ENCODE measurements around the gene TMC7.

The TMC7 gene

DNA sequence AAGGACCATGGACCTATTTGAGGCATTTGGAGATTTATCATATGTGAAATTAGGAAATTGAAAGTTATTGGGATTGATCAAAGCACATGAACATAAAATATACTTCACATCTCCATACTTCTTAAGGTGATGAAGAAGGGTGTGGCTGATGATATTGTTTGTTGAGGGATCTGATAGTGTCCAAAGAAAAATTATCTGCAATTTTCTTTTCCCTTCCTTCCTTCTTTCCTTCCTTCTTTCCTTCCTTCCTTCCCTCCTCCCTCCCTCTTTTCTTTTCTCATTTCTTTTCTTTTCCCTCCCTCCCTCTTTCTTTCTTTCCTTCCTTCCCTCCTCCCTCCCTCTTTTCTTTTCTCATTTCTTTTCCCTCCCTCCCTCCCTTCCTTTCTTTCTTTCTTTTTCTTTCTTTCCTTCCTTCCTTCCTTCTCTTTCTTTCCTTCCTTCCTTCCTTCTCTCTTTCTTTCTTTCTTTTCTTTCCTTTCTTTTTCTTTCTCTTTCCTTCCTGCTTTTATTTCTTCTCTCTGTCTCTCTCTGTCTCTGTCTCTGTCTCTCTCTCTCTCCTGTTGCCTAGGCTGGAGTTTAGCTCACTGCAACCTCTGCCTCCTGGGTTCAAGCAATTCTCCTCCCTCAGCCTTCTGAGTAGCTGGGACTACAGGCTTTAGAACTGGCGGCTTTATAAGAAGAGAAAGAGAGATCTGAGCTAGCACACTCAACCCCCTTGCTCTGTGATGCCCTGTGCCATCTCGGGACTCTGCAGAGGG lies 109.1 kb downstream of the TMC7 start:
- no peak for DNase-seq

DNA sequence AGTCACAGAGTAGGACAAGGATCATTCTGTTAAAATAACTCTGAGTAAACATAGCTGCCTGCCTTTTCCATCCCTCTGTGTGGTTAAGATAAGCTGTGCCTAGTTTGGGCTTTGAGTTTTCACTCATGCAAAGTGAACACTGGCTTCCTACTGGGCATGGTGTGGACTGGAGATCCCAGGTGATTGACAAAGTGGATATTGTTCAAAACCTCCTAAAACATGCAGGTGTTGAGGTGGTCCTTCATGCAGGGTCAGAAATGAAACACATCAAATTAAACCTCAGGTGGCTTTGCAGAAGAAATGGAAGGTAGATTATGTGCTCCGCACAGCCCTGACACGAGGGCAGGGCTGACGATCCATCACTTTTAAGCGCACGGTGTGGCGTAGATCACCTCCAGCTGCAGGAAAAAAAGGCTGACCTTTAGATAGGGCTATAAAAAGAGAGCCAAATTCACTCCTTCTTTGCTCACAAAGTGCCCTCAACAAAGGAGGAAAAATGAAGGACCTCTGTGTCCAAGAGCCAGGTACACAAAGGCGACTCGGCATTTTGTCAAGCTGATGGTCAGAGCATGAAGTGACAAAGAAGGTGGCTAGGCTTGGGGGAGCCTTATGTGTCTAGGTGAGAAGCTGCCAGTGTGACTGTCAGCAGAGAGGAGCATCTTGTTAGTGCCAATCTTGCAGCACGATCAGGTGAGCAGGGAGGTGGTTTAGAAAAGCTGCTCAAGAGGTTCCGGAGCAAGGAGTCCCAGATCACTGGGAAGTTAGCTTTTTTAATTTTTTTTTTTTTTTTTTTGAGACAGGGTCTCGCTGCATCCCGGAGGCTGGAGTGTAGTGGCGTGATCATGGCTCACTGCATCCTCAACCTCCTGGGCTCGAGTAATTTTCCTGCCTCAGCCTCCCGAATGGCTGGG lies 110.2 kb downstream of the TMC7 start:
- DNase-seq = no peak

DNA sequence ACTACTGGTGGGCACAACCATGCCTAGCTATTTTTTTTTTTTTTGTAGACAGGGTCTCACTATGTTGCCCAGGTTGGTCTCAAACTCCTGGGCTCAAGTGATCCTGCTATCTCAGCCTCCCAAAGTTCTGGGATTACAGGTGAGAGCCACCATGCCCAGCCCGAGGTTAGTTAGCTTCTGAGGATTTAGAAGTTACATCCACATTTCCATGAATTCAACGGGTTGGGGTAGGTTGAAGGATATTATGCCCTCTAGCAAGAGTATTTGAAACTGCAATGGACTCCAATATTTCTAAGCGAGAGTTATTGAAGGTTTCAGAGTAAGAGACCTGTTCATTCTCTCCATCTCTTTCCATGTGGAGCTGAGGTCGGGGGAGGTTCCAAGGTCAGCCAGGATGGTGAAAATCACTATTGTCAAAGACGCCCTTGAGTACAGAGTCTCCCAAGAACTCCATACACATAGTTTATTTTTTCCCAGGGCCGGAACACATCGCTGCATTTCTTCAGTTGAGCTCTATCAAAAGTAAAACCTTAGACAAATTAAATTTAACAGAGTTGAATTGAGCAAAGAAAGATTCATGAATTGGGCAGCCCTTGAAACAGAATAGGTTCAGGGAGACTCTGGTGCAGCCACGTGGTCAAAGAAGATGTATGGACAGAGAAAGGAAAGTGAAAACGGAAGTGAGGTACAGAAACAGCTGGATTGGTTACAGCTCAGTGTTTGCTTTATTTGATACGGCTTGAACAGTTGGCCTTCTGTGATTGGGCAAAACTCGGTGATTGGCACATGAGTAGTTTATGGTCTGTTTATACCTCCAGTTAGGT lies 111.0 kb downstream of the TMC7 start:
- no peak for DNase-seq

DNA sequence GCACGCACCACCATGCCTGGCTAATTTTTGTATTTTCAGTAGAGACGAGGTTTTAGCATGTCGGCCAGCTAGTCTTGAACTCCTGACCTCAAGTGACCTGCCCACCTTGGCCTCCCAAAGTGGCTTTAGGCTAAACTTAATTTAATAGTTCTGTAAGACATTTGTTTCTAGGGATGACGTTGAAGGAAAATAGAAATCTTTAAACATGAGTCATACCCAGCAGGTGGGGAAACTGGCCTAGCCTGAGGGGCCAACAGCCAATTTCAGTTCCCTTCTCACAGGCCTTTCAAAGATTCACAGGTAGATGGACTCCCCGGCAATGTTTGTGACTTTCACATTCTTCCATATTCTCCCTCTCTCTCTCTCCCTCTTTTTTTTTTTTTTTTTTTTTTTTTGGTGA lies 111.9 kb downstream of the TMC7 start:
- no peak for DNase-seq

DNA sequence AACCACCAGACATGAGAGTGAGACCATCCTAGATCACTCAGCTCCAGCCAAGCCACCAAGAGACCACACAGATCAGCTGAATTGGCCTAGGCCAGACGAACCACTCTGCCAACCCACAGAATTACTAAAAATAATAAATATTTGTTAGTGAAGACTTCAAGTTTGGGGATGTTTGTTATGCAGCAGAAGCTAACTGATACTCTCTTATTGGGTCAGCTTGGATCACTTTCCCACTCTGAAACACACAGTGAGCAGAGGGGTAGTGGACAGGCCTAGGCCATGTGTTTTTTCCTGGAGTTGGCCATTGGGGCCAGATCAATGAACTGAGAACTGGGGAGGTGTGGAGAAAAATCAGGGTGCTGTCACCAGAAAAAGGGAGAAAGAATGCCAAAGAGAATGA lies 114.4 kb downstream of the TMC7 start:
- no peak for DNase-seq

DNA sequence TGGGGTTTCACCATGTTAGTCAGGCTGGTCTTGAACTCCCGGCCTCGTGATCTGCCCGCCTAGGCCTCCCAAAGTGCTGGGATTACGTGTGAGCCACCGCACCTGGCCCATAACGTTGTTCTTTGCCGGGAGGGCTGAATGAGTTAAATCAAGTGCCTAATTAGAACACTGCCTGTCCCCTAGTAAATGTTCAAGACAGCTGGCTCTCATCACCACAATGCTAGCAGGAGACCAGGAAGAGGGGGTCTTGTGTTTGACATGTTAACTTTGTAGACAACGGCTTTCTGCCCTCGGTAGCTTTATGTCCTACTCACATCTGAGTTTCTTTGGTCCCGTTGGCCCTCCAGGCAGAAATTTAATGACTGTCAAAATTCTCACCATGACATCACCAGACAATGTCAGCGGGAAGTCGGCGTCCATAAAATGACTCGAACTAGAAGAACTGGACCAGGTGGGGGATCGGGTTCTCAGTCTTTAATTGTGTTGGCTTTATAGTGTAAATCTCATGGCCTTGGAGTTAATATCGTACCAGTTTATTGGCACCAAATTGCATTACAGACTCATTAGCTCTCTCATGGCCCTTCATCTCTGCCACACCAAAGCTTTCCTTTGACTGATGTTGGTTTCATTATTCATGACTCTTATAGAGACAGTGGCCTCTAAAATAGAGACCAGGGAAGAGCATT lies 118.6 kb downstream of the TMC7 start:
- no peak for DNase-seq

DNA sequence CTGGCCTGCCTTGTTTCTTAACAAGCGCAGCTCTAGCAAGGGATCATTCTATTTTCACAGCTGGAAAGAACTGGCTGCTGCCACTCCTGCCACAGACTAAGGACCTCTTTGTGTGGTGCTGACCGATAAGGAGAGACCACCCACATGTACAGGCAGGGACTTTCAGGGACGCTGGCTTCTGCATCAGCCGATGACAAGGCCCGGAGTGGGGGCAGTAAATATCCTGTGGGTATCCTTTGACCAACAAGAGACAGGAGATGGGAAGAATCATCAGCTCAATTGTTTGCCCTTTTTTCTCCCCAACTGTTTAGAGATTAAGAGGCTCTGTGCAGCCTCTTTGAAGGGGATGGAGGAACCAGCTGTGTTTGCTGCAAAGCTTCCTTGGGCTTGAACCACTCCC lies 120.9 kb downstream of the TMC7 start:
- no peak for DNase-seq

DNA sequence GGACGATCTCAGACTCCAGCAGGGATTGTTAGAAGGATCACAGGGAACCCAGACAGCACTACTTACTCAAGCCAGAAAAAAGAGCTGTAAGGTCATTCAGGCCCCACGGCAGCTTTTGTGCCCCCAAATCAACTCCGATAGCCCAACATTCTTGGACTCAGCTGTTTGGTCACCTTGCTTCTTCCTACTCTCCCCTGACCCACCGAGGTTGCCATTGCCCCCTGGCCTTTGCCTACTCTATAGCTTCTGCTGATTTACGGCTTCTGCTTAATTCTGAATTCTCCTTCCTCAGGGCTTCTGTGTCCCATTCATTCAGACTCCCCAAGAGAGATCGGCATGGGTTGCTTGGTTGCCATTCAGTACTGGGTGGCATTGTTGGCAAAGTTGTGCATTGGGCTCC lies 121.4 kb downstream of the TMC7 start:
- DNase-seq = no peak

DNA sequence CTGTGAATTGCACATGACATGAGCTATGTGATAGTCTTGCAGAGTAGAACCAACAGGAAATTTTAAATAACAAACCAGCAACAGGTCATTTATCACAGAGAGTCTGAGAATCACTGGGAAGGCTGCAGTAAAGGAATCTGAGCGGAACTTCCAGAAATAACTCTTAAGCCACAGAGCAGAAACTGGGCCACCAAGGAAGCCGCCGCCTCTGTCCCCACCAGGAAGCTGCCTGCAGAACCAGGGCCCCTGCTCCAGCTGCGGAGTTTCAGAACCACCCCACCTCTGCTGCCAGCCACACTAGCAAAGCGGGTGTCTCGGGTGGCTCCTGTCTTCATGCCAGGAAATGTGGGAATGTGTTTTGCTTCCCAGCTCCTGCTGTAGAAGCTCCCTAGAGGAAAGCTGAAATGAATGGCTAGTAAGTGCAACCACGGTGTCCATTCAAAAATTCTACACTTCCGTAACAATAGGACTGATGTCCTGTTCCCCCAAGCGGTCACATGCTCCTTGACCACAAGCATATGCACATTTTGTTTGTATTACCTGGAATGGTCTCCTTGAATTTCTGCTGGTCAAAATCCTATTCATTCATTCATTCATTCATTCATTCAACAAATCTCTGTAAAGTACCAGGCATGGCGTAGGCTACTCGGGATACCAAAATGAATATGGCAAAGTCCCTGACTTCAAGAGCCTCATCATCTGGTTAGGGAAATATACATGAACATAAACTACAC lies 122.3 kb downstream of the TMC7 start:
- peak in 3 of 14 donors; percentile 10 to 16 (median 13) for DNase-seq

DNA sequence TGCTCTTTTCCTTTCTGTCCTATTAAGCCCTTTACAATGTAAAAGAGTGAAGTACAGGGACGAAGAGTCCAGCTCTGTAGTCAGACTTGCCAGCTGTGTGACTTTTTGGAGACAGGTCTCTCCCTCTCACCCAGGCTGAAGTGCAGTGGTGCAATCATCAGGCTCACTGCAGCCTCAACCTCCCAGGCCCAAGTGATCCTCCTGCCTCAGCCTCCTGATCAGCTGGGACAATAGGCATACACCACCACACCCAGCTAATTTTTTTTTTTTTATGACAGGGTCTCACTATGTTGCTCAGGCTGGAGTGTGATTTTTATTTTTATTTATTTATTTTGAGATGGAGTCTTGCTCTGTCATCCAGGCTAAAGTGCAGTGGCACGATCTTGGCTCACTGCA lies 122.9 kb downstream of the TMC7 start:
- DNase-seq = no peak

DNA sequence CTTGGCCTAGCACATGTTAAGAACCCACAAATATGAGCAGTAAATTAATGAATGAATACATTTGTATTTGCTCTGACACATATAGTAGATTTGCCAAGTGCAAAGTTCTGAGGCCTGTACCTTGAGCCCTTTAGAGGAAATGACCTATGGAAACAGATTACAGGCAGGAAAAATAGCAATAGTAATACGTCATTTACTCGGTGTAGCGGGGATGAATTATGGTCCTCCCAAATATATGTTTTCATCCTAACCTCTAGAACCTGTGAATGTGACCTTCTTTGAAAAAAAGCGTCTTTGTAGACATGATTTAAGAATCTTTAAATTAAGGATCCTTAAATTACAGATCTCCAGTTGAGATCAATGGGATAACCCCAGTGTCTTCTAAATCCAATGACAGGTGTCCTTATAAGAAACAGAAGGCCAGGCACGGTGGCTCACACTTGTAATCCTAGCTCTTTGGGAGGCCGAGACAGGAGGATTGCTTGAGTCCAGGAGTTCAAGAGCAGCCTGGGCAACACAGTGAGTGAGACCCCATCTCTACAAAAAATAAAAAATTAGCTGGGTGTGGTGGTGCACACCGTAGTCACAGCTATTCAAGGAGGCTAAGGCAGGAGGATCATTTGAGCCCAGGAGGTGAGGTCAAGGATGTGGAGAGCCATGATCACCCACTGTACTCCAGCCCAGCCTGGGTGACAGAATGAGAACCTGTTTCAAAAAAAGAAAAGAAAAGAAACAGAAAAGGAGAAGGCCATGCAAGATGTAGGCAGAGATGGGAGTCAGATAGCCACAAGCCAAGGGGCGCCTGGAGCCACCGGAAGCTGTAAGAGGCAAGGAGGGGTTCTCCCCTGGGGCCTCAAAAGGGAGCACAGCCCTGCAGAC lies 124.9 kb downstream of the TMC7 start:
- no peak for DNase-seq

DNA sequence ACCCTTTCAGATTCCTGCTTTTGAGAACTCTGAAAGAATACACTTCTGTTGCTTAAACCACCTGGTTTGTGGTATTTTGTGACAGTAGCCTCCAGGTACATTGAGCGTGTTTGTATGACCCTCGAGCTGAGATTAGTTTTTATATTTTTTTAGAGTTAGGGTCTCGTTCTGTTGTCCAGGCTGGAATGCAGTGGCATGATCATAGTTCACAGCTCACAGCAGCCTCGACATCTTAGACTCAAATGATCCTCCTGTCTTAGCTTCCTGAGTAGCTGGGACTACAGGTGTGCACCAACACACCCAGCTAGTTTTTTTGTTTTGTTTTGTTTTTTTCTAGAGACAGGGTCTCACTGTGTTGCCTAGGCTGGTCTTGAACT lies 125.5 kb downstream of the TMC7 start:
- DNase-seq = no peak

DNA sequence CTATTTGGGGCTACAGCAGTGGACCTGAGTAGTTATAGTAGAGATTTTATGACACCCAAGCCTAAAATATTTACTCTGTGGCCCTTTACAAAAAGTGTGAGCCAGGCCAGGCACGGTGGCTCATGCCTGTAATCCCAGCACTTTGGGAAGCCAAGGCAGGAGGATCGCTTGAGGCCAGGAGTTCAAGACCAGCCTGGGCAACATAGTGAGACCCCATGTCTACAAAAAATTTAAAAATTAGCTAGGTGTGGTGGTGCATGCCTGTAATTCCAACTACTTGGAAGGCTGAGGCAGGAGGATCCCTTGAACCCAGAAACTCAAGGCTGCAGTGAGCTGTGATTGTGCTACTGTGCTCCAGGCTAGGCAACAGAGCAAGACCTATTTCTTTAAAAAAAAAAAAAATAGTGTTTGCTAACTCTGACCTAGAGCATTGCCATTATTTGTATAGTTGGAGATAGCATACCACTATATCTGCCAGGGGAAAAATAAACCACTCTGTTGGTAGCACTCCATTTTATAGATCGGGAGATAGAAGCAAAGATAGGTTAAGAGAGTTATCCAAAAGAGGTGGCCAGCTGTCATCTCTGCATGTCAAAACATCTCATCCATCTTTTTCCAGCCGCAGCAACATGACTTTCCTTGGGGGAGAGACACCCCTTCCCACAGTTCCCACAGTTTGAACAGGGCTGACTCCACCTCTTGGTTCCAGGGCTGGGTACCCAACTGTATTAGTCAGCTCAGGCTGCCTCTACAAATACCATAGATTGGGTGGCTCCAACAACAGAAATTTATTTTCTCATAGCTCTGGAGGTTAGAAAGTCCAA lies 127.0 kb downstream of the TMC7 start:
- DNase-seq = no peak

DNA sequence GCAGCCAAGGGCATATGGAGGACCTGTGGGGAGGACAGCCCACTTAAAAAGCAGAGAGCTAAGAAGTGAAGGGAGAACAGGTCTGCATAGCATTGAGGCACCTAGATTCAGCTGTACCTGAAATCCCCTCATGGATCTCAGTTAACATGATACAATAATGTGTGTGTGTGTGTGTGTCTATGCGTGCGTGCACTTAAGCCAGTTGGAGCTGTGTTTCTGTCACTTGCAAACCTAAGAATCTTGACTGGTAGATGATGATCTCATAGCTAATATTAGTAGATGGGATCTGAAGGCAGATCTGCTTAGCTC lies 128.3 kb downstream of the TMC7 start:
- no peak for DNase-seq

Measured in C1 segment of cervical spinal cord (tissue), 14 donors.